Peyer's patch (tissue), 4 donors: ENCODE data around the gene PGBD5. TPM values are rescaled to one million over a fixed set of nuclear protein-coding genes. Genes with fewer than 3 reads are reported as not detected.

Experiments used
- DNase-seq, 3 donors: peaks; one replicate each; pipeline ENCODE4 v3.0.0-alpha.2; 2017 to 2019
- H3K27ac ChIP-seq, 4 donors: fragments of 200-600 bp; sonication (generic); one replicate each; pipeline ENCODE4 v1.5.1; 2016 to 2019
- H3K27me3 ChIP-seq, 2 donors: fragments of 200-600 bp; sonication (generic); one replicate each; pipeline ENCODE4 v1.5.1; 2019
- H3K36me3 ChIP-seq, 3 donors: fragments of 200-600 bp; sonication (generic); one replicate each; pipeline ENCODE4 v1.5.1; 2016 to 2019
- H3K4me1 ChIP-seq, 4 donors: fragments of 200-600 bp; sonication (generic); one replicate each; pipeline ENCODE4 v1.5.1; 2016 to 2019
- H3K4me3 ChIP-seq, 4 donors: fragments of 200-600 bp; sonication (generic); 1 replicate in 3 of 4; 2 replicates in 1 of 4; pipeline ENCODE4 v1.5.1; 2016 to 2019; ENCODE audit warnings: mild to moderate bottlenecking in 1 of 4
- H3K9me3 ChIP-seq, 4 donors: fragments of 200-600 bp; sonication (generic); one replicate each; pipeline ENCODE4 v1.5.1; 2016 to 2019; ENCODE audit warnings: mild to moderate bottlenecking in 1 of 4
- CTCF ChIP-seq, 6 experiments: fragments of 450-650 bp in 4 of 6; fragments of 200-600 bp in 2 of 6; sonication (generic) in 1 of 6; IDR thresholded peaks; one replicate each; pipeline ENCODE4 v1.5.1; 2017 to 2019; ENCODE audit warnings: antibody characterized with exemption in 6 of 6, mild to moderate bottlenecking in 3 of 6, moderate library complexity in 1 of 6
- POLR2A ChIP-seq, 2 donors: fragments of 450-650 bp; IDR thresholded peaks; one replicate each; pipeline ENCODE4 v1.5.1; 2017; ENCODE audit warnings: antibody characterized with exemption in 2 of 2, mild to moderate bottlenecking in 2 of 2, moderate library complexity in 2 of 2
- total RNA-seq, 4 donors: library from RNA; depleted of rRNA; stranded (reverse); fragments of >200 nt; gene quantifications; one replicate each; pipeline ENCODE4 v1.1.0, GENCODE V29; 2016

The PGBD5 gene
- total RNA-seq, 4 donors from 2014 or later: under 0.01 to 4.1 (median 0.21) TPM

GRCh38 chr1:230286890-230287269, 139.3 kb downstream of the PGBD5 start:
- peak in 1 of 3 donors; percentile 38 for DNase-seq
- Histone ChIP-seq H3K4me3 (no peak overlapping the region), H3K27ac (no peak overlapping the region), H3K4me1 (peaks cover 0 to 10% (median 3%) of the 10 kb centered on the region in 4 donors), H3K9me3 (no peaks in the 10 kb centered on the region), H3K36me3 (no peaks in the 10 kb centered on the region), H3K27me3 (no peaks in the 10 kb centered on the region)
- TF ChIP-seq CTCF (IDR thresholded peaks at IDR 0.05): no peak
- TF ChIP-seq POLR2A (IDR thresholded peaks at IDR 0.05): no peak

- TF ChIP-seq POLR2A (IDR thresholded peaks at IDR 0.05) (no peak), CTCF (IDR thresholded peaks at IDR 0.05) (no peak)
- peaks cover 3 to 16% (median 8%) of the 10 kb centered on the region in 4 donors for H3K4me1 ChIP-seq
- H3K9me3 ChIP-seq: no peaks in the 10 kb centered on the region
- no peaks in the 10 kb centered on the region for H3K27me3 ChIP-seq
- H3K27ac ChIP-seq: no peak overlapping the region
- no peaks in the 10 kb centered on the region for H3K36me3 ChIP-seq
- H3K4me3 ChIP-seq: no peak overlapping the region
- peak in 1 of 3 donors; percentile 33 for DNase-seq
Observed at GRCh38 chr1:230286166-230286889, 139.8 kb downstream of the PGBD5 start.

GRCh38 chr1:230285351-230285750, 140.8 kb downstream of the PGBD5 start:
- Histone ChIP-seq H3K27me3 (no peaks in the 10 kb centered on the region), H3K36me3 (peaks cover 0 to under 1% (median 0%) of the 10 kb centered on the region in 3 donors), H3K4me1 (peaks cover 9 to 25% (median 13%) of the 10 kb centered on the region in 4 donors), H3K4me3 (no peak overlapping the region), H3K27ac (no peak overlapping the region), H3K9me3 (no peaks in the 10 kb centered on the region)
- peak in 1 of 3 donors; percentile 40 for DNase-seq
- TF ChIP-seq CTCF (IDR thresholded peaks at IDR 0.05) (no peak), POLR2A (IDR thresholded peaks at IDR 0.05) (no peak)

GRCh38 chr1:230284891-230285290, 141.2 kb downstream of the PGBD5 start:
- no peaks in the 10 kb centered on the region for H3K9me3 ChIP-seq
- peaks cover 0 to 5% (median 0%) of the 10 kb centered on the region in 3 donors for H3K36me3 ChIP-seq
- H3K4me1 ChIP-seq: peaks cover 9 to 26% (median 13%) of the 10 kb centered on the region in 4 donors
- DNase-seq: peak in 1 of 3 donors; percentile 40
- H3K27me3 ChIP-seq: no peaks in the 10 kb centered on the region
- H3K27ac ChIP-seq: no peak overlapping the region
- H3K4me3 ChIP-seq: no peak overlapping the region
- TF ChIP-seq CTCF (IDR thresholded peaks at IDR 0.05) (no peak), POLR2A (IDR thresholded peaks at IDR 0.05) (no peak)

GRCh38 chr1:230283678-230284077, 142.5 kb downstream of the PGBD5 start:
- Histone ChIP-seq H3K9me3 (no peaks in the 10 kb centered on the region), H3K36me3 (peaks cover 0 to 14% (median 0%) of the 10 kb centered on the region in 3 donors), H3K27ac (no peak overlapping the region), H3K4me3 (no peak overlapping the region), H3K4me1 (peaks cover 9 to 26% (median 13%) of the 10 kb centered on the region in 4 donors), H3K27me3 (no peaks in the 10 kb centered on the region)
- no peak for TF ChIP-seq CTCF (IDR thresholded peaks at IDR 0.05)
- TF ChIP-seq POLR2A (IDR thresholded peaks at IDR 0.05): no peak
- peak in 1 of 3 donors; percentile 37 for DNase-seq
